SK-N-SH (cell line): ENCODE measurements around the gene QKI.

Experiments used
- EP300 ChIP-seq, 2 experiments: IDR thresholded peaks; 2 replicates each; pipeline versions ENCODE4 v1.4.0 to v1.6.1; 2012; ENCODE audit warnings: borderline replicate concordance in 1 of 2, low read depth in 1 of 2, low read length in 1 of 2
- FOXM1 ChIP-seq: IDR thresholded peaks from 2 replicates; pipeline ENCODE4 v1.4.0; 2012; ENCODE audit warnings: low read depth, mild to moderate bottlenecking
- GABPA ChIP-seq: IDR thresholded peaks from 2 replicates; pipeline ENCODE4 v1.4.0; 2012; ENCODE audit warnings: low read depth, mild to moderate bottlenecking
- MAX ChIP-seq: IDR thresholded peaks from 2 replicates; pipeline ENCODE4 v1.4.0; 2012; ENCODE audit warnings: low read depth
- POLR2AphosphoS5 ChIP-seq: IDR thresholded peaks from 2 replicates; pipeline ENCODE4 v1.6.1; 2012; ENCODE audit warnings: low read depth, low read length
- RAD21 ChIP-seq: IDR thresholded peaks from 2 replicates; pipeline ENCODE4 v1.6.1; 2012; ENCODE audit warnings: mild to moderate bottlenecking, low read length
- REST ChIP-seq: IDR thresholded peaks from 2 replicates; pipeline ENCODE4 v1.6.1; 2012; ENCODE audit warnings: mild to moderate bottlenecking, low read depth, low read length, moderate library complexity
- RFX5 ChIP-seq: IDR thresholded peaks from 2 replicates; pipeline ENCODE4 v1.6.1; 2012; ENCODE audit warnings: mild to moderate bottlenecking, improper control_type of control experiment, low read length
- USF2 ChIP-seq: fragments of 150-350 bp; IDR thresholded peaks from 2 replicates; pipeline ENCODE4 v1.6.1; 2017; ENCODE audit warnings: antibody characterized with exemption, low read length, low read depth, borderline replicate concordance
- YY1 ChIP-seq: IDR thresholded peaks from 2 replicates; pipeline ENCODE4 v1.4.0; 2012; ENCODE audit warnings: low read depth, mild to moderate bottlenecking
- ZBTB33 ChIP-seq: IDR thresholded peaks from 2 replicates; pipeline ENCODE4 v1.4.0; 2012; ENCODE audit warnings: low read depth, borderline replicate concordance
- TF ChIP-seq, protein P1 (sequence below): fragments of 200-600 bp; sonication (generic); IDR thresholded peaks from 2 replicates; pipeline ENCODE4 v1.6.1; 2017; ENCODE audit warnings: antibody characterized with exemption, mild to moderate bottlenecking, moderate library complexity
- TF ChIP-seq, protein P2 (sequence below): fragments of 150-350 bp; IDR thresholded peaks from 2 replicates; pipeline ENCODE4 v1.6.1; 2016; ENCODE audit warnings: mild to moderate bottlenecking, low read depth, low read length
- TF ChIP-seq, protein P3 (sequence below): IDR thresholded peaks from 2 replicates; pipeline ENCODE4; 2012

GRCh38 chr6:163516908-163517307 lies 102.4 kb downstream of the QKI start:
- TF ChIP-seq RAD21 (no peak), REST (no peak), GABPA (no peak), FOXM1 (no peak), YY1 (no peak), ZBTB33 (no peak), POLR2AphosphoS5 (no peak), EP300 (IDR thresholded peaks at IDR 0.05; ENCODE audit: borderline replicate concordance in 1 of 2, low read depth in 1 of 2, low read length in 1 of 2) (no peak), MAX (no peak), RFX5 (no peak), USF2 (no peak)
- TF ChIP-seq, protein P1, sequence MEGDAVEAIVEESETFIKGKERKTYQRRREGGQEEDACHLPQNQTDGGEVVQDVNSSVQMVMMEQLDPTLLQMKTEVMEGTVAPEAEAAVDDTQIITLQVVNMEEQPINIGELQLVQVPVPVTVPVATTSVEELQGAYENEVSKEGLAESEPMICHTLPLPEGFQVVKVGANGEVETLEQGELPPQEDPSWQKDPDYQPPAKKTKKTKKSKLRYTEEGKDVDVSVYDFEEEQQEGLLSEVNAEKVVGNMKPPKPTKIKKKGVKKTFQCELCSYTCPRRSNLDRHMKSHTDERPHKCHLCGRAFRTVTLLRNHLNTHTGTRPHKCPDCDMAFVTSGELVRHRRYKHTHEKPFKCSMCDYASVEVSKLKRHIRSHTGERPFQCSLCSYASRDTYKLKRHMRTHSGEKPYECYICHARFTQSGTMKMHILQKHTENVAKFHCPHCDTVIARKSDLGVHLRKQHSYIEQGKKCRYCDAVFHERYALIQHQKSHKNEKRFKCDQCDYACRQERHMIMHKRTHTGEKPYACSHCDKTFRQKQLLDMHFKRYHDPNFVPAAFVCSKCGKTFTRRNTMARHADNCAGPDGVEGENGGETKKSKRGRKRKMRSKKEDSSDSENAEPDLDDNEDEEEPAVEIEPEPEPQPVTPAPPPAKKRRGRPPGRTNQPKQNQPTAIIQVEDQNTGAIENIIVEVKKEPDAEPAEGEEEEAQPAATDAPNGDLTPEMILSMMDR, result no peak
- TF ChIP-seq, protein P2, sequence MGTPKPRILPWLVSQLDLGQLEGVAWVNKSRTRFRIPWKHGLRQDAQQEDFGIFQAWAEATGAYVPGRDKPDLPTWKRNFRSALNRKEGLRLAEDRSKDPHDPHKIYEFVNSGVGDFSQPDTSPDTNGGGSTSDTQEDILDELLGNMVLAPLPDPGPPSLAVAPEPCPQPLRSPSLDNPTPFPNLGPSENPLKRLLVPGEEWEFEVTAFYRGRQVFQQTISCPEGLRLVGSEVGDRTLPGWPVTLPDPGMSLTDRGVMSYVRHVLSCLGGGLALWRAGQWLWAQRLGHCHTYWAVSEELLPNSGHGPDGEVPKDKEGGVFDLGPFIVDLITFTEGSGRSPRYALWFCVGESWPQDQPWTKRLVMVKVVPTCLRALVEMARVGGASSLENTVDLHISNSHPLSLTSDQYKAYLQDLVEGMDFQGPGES, result no peak
- TF ChIP-seq, protein P3, sequence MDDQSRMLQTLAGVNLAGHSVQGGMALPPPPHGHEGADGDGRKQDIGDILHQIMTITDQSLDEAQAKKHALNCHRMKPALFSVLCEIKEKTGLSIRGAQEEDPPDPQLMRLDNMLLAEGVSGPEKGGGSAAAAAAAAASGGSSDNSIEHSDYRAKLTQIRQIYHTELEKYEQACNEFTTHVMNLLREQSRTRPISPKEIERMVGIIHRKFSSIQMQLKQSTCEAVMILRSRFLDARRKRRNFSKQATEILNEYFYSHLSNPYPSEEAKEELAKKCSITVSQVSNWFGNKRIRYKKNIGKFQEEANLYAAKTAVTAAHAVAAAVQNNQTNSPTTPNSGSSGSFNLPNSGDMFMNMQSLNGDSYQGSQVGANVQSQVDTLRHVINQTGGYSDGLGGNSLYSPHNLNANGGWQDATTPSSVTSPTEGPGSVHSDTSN, result no peak
